ENCODE results near the gene SHLD2. TPM values are rescaled to one million over a fixed set of nuclear protein-coding genes. Genes with fewer than 3 reads are reported as not detected.
"Not testable (repeated sequence)": the region's sequence is repeated elsewhere in the genome, so short reads cannot be mapped to it uniquely, and the experiment has no call there.

The SHLD2 gene
- total RNA-seq, 1 experiment from 2014 or later = 27.6 TPM

DNA sequence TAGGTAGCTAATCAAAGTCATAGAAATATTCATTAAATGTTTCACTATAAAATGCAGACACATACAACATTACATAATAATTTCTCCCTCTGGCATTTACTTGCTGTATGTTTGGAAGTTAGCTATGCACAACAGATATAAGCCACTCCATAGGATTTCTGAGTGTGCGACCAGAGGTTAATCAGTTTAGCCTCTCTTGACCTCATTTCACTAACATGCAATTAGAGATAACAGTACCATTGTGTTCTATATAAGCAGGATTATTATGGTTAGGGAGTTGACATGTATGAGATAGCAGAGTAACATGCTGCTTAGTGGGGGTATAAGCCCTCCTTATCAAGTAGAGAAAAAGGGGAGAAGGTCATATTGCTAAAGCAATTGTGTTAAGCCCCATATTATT, 26.7 kb upstream of the SHLD2 start (continued):
- TF ChIP-seq AFF4 (CRISPR knock-in tag; IDR thresholded peaks at IDR 0.05; ENCODE audit: borderline replicate concordance) = no peak
- no peak for TF ChIP-seq TEAD1 (CRISPR knock-in tag; IDR thresholded peaks at IDR 0.05)
- TF ChIP-seq, protein P1, sequence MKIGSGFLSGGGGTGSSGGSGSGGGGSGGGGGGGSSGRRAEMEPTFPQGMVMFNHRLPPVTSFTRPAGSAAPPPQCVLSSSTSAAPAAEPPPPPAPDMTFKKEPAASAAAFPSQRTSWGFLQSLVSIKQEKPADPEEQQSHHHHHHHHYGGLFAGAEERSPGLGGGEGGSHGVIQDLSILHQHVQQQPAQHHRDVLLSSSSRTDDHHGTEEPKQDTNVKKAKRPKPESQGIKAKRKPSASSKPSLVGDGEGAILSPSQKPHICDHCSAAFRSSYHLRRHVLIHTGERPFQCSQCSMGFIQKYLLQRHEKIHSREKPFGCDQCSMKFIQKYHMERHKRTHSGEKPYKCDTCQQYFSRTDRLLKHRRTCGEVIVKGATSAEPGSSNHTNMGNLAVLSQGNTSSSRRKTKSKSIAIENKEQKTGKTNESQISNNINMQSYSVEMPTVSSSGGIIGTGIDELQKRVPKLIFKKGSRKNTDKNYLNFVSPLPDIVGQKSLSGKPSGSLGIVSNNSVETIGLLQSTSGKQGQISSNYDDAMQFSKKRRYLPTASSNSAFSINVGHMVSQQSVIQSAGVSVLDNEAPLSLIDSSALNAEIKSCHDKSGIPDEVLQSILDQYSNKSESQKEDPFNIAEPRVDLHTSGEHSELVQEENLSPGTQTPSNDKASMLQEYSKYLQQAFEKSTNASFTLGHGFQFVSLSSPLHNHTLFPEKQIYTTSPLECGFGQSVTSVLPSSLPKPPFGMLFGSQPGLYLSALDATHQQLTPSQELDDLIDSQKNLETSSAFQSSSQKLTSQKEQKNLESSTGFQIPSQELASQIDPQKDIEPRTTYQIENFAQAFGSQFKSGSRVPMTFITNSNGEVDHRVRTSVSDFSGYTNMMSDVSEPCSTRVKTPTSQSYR (CRISPR knock-in tag; IDR thresholded peaks at IDR 0.05) = no peak
- no peak for TF ChIP-seq MYBL2 (CRISPR knock-in tag; IDR thresholded peaks at IDR 0.05)
- no peak for TF ChIP-seq TCF7 (CRISPR knock-in tag; IDR thresholded peaks at IDR 0.05; ENCODE audit: low read depth)
- TF ChIP-seq NFATC4 (CRISPR knock-in tag; IDR thresholded peaks at IDR 0.05) = no peak
- TF ChIP-seq E2F1 (CRISPR knock-in tag; IDR thresholded peaks at IDR 0.05) = no peak
- TF ChIP-seq E2F4 (CRISPR knock-in tag; IDR thresholded peaks at IDR 0.05; ENCODE audit: borderline replicate concordance, low read depth) = no peak
- no peak for TF ChIP-seq ESRRA (CRISPR knock-in tag; IDR thresholded peaks at IDR 0.05; ENCODE audit: borderline replicate concordance)

DNA sequence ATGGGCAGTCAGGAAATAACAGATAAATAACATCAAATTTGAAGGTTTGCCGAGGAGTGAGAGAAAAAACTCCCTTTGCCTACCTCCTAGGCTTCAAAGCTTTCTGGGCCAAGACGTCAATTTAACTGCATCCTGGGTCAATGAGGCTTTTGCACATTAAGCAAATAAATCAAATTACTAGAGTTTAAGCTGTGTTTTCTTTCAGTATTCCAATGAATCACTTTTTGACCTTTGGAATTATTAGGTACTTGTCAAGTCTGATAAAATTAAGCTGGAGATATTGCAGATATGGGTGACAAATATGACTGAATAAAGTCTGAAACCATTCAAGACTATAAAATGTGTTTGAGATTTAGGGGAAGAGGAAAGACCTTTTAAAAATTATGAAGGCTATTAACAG, 22.6 kb upstream of the SHLD2 start:
- H3K27me3 Mint-ChIP-seq (ENCODE audit: low read depth) = no peaks in the 10 kb centered on the region
- peaks cover 37% of the 10 kb centered on the region for H3K36me3 Mint-ChIP-seq
- ATAC-seq = no peak
- H3K4me3 Mint-ChIP-seq = no peak overlapping the region
- POLR2A ChIA-PET = no interaction called here
- no peak overlapping the region for H3K27ac Mint-ChIP-seq
- no peak for TF ChIP-seq MLX (CRISPR knock-in tag; IDR thresholded peaks at IDR 0.05)
- TF ChIP-seq, protein P2, sequence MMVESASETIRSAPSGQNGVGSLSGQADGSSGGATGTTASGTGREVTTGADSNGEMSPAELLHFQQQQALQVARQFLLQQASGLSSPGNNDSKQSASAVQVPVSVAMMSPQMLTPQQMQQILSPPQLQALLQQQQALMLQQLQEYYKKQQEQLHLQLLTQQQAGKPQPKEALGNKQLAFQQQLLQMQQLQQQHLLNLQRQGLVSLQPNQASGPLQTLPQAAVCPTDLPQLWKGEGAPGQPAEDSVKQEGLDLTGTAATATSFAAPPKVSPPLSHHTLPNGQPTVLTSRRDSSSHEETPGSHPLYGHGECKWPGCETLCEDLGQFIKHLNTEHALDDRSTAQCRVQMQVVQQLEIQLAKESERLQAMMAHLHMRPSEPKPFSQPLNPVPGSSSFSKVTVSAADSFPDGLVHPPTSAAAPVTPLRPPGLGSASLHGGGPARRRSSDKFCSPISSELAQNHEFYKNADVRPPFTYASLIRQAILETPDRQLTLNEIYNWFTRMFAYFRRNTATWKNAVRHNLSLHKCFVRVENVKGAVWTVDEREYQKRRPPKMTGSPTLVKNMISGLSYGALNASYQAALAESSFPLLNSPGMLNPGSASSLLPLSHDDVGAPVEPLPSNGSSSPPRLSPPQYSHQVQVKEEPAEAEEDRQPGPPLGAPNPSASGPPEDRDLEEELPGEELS (CRISPR knock-in tag; IDR thresholded peaks at IDR 0.05) = no peak
- TF ChIP-seq ETV6 (CRISPR knock-in tag; IDR thresholded peaks at IDR 0.05) = no peak
- TF ChIP-seq FOXJ3 (CRISPR knock-in tag; IDR thresholded peaks at IDR 0.05; ENCODE audit: borderline replicate concordance) = no peak
- TF ChIP-seq, protein P3, sequence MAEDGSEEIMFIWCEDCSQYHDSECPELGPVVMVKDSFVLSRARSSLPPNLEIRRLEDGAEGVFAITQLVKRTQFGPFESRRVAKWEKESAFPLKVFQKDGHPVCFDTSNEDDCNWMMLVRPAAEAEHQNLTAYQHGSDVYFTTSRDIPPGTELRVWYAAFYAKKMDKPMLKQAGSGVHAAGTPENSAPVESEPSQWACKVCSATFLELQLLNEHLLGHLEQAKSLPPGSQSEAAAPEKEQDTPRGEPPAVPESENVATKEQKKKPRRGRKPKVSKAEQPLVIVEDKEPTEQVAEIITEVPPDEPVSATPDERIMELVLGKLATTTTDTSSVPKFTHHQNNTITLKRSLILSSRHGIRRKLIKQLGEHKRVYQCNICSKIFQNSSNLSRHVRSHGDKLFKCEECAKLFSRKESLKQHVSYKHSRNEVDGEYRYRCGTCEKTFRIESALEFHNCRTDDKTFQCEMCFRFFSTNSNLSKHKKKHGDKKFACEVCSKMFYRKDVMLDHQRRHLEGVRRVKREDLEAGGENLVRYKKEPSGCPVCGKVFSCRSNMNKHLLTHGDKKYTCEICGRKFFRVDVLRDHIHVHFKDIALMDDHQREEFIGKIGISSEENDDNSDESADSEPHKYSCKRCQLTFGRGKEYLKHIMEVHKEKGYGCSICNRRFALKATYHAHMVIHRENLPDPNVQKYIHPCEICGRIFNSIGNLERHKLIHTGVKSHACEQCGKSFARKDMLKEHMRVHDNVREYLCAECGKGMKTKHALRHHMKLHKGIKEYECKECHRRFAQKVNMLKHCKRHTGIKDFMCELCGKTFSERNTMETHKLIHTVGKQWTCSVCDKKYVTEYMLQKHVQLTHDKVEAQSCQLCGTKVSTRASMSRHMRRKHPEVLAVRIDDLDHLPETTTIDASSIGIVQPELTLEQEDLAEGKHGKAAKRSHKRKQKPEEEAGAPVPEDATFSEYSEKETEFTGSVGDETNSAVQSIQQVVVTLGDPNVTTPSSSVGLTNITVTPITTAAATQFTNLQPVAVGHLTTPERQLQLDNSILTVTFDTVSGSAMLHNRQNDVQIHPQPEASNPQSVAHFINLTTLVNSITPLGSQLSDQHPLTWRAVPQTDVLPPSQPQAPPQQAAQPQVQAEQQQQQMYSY (CRISPR knock-in tag; IDR thresholded peaks at IDR 0.05) = no peak
- DNase-seq (ENCODE audit: low spot score) = no peak
- CTCF ChIA-PET = interaction anchor here (1.3 kb wide), 1 partner anchor 127 kb away, joined by 3 read pairs; no protein-coding TSS in a partner anchor
- H3K4me1 Mint-ChIP-seq = no peaks in the 10 kb centered on the region
- no peaks in the 10 kb centered on the region for H3K9me3 Mint-ChIP-seq

GRCh38 chr10:87076421-87076820, 18.6 kb upstream of the SHLD2 start:
- POLR2A ChIA-PET = interaction anchor here (0.8 kb wide), 1 partner anchor 133 kb away, joined by 4 read pairs; no protein-coding TSS in a partner anchor
- CTCF ChIA-PET; H3K27me3 Mint-ChIP-seq (ENCODE audit: low read depth); H3K4me1 Mint-ChIP-seq; H3K4me3 Mint-ChIP-seq; H3K9me3 Mint-ChIP-seq; ATAC-seq; H3K27ac Mint-ChIP-seq; DNase-seq (ENCODE audit: low spot score): not testable (repeated sequence)
- H3K36me3 Mint-ChIP-seq = peaks cover 40% of the 10 kb centered on the region

Data from WTC11 (cell line).